Uterus (tissue), 2 donors: ENCODE results near the gene WWC1.

ENCODE experiments used
- CTCF ChIP-seq, 4 experiments: fragments of 200-600 bp in 2 of 4; fragments of 450-650 bp in 2 of 4; sonication (generic) in 2 of 4; IDR thresholded peaks; one replicate each; pipeline ENCODE4 v1.5.1; 2016 to 2019; ENCODE audit warnings: antibody characterized with exemption in 4 of 4, mild to moderate bottlenecking in 2 of 4, moderate library complexity in 1 of 4
- POLR2A ChIP-seq, 2 donors: fragments of 450-650 bp; IDR thresholded peaks; one replicate each; pipeline ENCODE4 v1.6.1; 2016; ENCODE audit warnings: antibody characterized with exemption in 2 of 2, mild to moderate bottlenecking in 1 of 2, moderate library complexity in 1 of 2

GRCh38 chr5:168447808-168448207 lies 156.4 kb downstream of the WWC1 start:
- TF ChIP-seq CTCF (IDR thresholded peaks at IDR 0.05) (no peak), POLR2A (IDR thresholded peaks at IDR 0.05) (no peak)
